Liver (tissue), 9 donors: ENCODE data around the gene ANKRD44. TPM values are rescaled to one million over a fixed set of nuclear protein-coding genes. Genes with fewer than 3 reads are reported as not detected.

Experiments
- DNase-seq: peaks from one replicate; pipeline ENCODE4 v3.0.0-alpha.2; 2017; ENCODE audit warnings: low spot score
- H3K27ac ChIP-seq, 2 donors: one replicate each; pipeline ENCODE4 v1.7.0; 2013; ENCODE audit warnings: inconsistent platforms in 2 of 2, low read length in 2 of 2, control low read depth in 1 of 2, low read depth in 1 of 2, mild to moderate bottlenecking in 1 of 2
- H3K27me3 ChIP-seq, 4 donors: one replicate each; pipeline versions ENCODE4 v1.6.1 to v1.7.0; 2013; ENCODE audit warnings: low read length in 3 of 4, inconsistent platforms in 1 of 4, mild to moderate bottlenecking in 1 of 4, moderate library complexity in 1 of 4; ENCODE audit not compliant: control insufficient read depth in 4 of 4, insufficient read depth in 4 of 4
- H3K36me3 ChIP-seq, 4 donors: one replicate each; pipeline versions ENCODE4 v1.6.1 to v1.7.0; 2013; ENCODE audit warnings: low read length in 3 of 4, mild to moderate bottlenecking in 3 of 4, low read depth in 1 of 4, moderate library complexity in 1 of 4; ENCODE audit not compliant: control insufficient read depth in 4 of 4, insufficient read depth in 3 of 4
- H3K4me1 ChIP-seq, 4 donors: one replicate each; pipeline versions ENCODE4 v1.6.1 to v1.7.0; 2013; ENCODE audit warnings: low read length in 3 of 4, mild to moderate bottlenecking in 3 of 4, moderate library complexity in 1 of 4; ENCODE audit not compliant: control insufficient read depth in 4 of 4, insufficient read depth in 4 of 4
- H3K4me3 ChIP-seq, 3 donors: one replicate each; pipeline versions ENCODE4 v1.6.1 to v1.7.0; 2013; ENCODE audit warnings: low read length in 3 of 3, control low read depth in 1 of 3, low read depth in 1 of 3, mild to moderate bottlenecking in 1 of 3
- H3K9ac ChIP-seq, 2 donors: one replicate each; pipeline ENCODE4 v1.7.0; 2013; ENCODE audit warnings: low read length in 2 of 2, mild to moderate bottlenecking in 2 of 2, moderate library complexity in 2 of 2, control low read depth in 1 of 2, low read depth in 1 of 2
- H3K9me3 ChIP-seq, 4 donors: one replicate each; pipeline versions ENCODE4 v1.6.1 to v1.7.0; 2013; ENCODE audit warnings: low read length in 3 of 4; ENCODE audit not compliant: control insufficient read depth in 4 of 4
- CTCF ChIP-seq: fragments of 150-350 bp; IDR thresholded peaks from 2 replicates; pipeline ENCODE4 v1.5.1; 2017; ENCODE audit warnings: improper control_type of control experiment, low read depth, low read length; ENCODE audit not compliant: missing input control
- FOXA2 ChIP-seq: IDR thresholded peaks from 2 replicates; pipeline ENCODE4 v1.6.1; 2016; ENCODE audit warnings: antibody characterized with exemption
- GABPA ChIP-seq, 2 donors: IDR thresholded peaks in 1 of 2; conservative IDR thresholded peaks in 1 of 2; 2 replicates each; pipeline ENCODE4 v1.6.1; 2016; ENCODE audit warnings: antibody characterized with exemption in 2 of 2, mild to moderate bottlenecking in 1 of 2, moderate library complexity in 1 of 2
- HNF4A ChIP-seq, 2 donors: conservative IDR thresholded peaks; 2 replicates each; pipeline ENCODE4 v1.6.1; 2016; ENCODE audit warnings: antibody characterized with exemption in 2 of 2, mild to moderate bottlenecking in 2 of 2
- HNF4G ChIP-seq: IDR thresholded peaks from 2 replicates; pipeline ENCODE4 v1.6.1; 2016; ENCODE audit warnings: antibody characterized with exemption
- JUND ChIP-seq, 2 donors: IDR thresholded peaks; 2 replicates each; pipeline ENCODE4 v1.6.1; 2016; ENCODE audit warnings: antibody characterized with exemption in 2 of 2
- NR2F2 ChIP-seq: IDR thresholded peaks from 2 replicates; pipeline ENCODE4 v1.6.1; 2016; ENCODE audit warnings: antibody characterized with exemption
- RAD21 ChIP-seq, 2 donors: IDR thresholded peaks; 2 replicates each; pipeline ENCODE4 v1.6.1; 2016; ENCODE audit warnings: antibody characterized with exemption in 2 of 2, mild to moderate bottlenecking in 2 of 2
- REST ChIP-seq: IDR thresholded peaks from 2 replicates; pipeline ENCODE4 v1.6.1; 2016; ENCODE audit warnings: antibody characterized with exemption, mild to moderate bottlenecking
- SP1 ChIP-seq: IDR thresholded peaks from 2 replicates; pipeline ENCODE4 v1.6.1; 2018; ENCODE audit warnings: antibody characterized with exemption, mild to moderate bottlenecking
- TAF1 ChIP-seq: conservative IDR thresholded peaks from 2 replicates; pipeline ENCODE4 v1.6.1; 2016; ENCODE audit warnings: antibody characterized with exemption, mild to moderate bottlenecking
- YY1 ChIP-seq: IDR thresholded peaks from 2 replicates; pipeline ENCODE4 v1.6.1; 2016; ENCODE audit warnings: antibody characterized with exemption, mild to moderate bottlenecking
- WGBS: extraction: QIAGEN DNeasy Blood & Tissue Kit; methylation state at CpG from one replicate; pipeline ENCODE4 v1.1.7; 2013; 5-methylcytosine and 5-hydroxymethylcytosine counted together
- polyA plus RNA-seq, 2 donors: library from polyadenylated mRNA; stranded (reverse) in 1 of 2; unstranded in 1 of 2; fragments of 200-250 nt in 1 of 2; fragments of >200 nt in 1 of 2; fragmentation: Nextera tagmentation in 1 of 2; extraction: Ambion mirVana in 1 of 2; gene quantifications; one replicate each; pipeline versions ENCODE4 v1.2.1 to v1.2.3, GENCODE V29; 2013 to 2015
- total RNA-seq, 2 donors: library from RNA; depleted of rRNA; stranded (reverse); fragments of >200 nt; gene quantifications; one replicate each; pipeline ENCODE4 v1.2.3, GENCODE V29; 2014
- TF ChIP-seq, protein P1 (sequence below): IDR thresholded peaks from 2 replicates; pipeline ENCODE4 v1.6.1; 2016; ENCODE audit warnings: antibody characterized with exemption
- TF ChIP-seq, protein P2 (sequence below): IDR thresholded peaks from 2 replicates; pipeline ENCODE4 v1.6.1; 2016; ENCODE audit warnings: antibody characterized with exemption
- TF ChIP-seq, protein P3 (sequence below): IDR thresholded peaks from 2 replicates; pipeline ENCODE4 v1.6.1; 2016; ENCODE audit warnings: antibody characterized with exemption
- donor health status: healthy.
- donor health status: healthy.
- donor health status: healthy.
- donor health status: healthy.
- donor health status: healthy.

The ANKRD44 gene
- total and polyA plus RNA-seq, 4 donors = 3.8 to 18.2 (median 6.8) TPM

DNA sequence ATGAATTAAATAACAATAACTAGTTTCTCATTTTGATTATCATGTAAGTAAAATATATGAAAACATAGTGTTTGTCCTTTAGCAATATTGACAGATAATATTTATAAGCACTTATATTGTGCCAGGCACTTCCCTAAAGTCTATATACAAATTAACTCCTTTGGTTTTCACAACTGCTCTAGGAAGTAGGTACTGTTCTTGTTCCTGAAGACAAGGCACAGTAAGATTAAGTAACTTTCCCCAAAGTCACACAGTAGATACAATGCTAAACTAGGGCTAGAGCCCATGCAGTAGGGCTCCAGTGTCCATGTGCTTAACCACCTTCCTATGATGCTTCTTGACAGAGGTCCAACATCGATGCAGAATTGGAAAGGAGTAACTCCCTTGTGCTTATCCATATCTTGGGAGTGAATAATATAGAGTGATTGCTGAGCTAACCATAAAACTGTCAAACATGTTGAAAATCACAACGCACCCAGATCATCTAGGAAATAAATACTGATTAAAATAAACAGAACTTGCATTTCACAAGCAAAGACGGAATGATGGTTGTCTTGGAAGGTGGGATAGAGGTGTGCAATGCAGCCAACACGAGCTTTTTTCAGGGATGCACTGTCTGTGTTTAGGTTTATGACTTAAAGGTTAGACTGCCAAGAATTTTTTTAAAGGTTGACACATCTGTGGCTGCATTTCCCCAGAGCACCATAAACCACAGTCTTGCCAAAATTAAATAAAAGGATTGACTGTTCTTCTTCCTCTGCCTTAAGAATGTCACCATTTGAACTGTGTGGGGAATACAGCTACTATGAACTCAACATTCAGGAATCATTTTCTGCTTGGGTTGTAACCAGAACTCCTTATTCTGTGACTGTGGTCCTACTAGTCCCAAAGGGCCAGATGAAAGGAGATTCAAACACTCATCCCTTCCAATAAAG lies 80.8 kb downstream of the ANKRD44 start:
- 86% methylated on average over 4 of the region's 4 CpGs for WGBS
- TF ChIP-seq NR2F2 (no peak), CTCF (no peak), JUND (IDR thresholded peaks at IDR 0.05) (no peak), HNF4A (conservative IDR thresholded peaks at IDR 0.05) (no peak), YY1 (no peak), TAF1 (no peak), SP1 (no peak), GABPA (IDR thresholded peaks at IDR 0.05 in 1 of 2, conservative IDR thresholded peaks at IDR 0.05 in 1 of 2) (no peak), FOXA2 (no peak), HNF4G (no peak), RAD21 (IDR thresholded peaks at IDR 0.05) (no peak)
- TF ChIP-seq, protein P1, sequence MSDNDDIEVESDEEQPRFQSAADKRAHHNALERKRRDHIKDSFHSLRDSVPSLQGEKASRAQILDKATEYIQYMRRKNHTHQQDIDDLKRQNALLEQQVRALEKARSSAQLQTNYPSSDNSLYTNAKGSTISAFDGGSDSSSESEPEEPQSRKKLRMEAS = no peak
- TF ChIP-seq, protein P2, sequence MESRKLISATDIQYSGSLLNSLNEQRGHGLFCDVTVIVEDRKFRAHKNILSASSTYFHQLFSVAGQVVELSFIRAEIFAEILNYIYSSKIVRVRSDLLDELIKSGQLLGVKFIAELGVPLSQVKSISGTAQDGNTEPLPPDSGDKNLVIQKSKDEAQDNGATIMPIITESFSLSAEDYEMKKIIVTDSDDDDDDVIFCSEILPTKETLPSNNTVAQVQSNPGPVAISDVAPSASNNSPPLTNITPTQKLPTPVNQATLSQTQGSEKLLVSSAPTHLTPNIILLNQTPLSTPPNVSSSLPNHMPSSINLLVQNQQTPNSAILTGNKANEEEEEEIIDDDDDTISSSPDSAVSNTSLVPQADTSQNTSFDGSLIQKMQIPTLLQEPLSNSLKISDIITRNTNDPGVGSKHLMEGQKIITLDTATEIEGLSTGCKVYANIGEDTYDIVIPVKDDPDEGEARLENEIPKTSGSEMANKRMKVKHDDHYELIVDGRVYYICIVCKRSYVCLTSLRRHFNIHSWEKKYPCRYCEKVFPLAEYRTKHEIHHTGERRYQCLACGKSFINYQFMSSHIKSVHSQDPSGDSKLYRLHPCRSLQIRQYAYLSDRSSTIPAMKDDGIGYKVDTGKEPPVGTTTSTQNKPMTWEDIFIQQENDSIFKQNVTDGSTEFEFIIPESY = no peak
- TF ChIP-seq, protein P3, sequence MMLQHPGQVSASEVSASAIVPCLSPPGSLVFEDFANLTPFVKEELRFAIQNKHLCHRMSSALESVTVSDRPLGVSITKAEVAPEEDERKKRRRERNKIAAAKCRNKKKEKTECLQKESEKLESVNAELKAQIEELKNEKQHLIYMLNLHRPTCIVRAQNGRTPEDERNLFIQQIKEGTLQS = no peak
- Histone ChIP-seq H3K9ac (no peak overlapping the region), H3K27me3 (no peaks in the 10 kb centered on the region), H3K36me3 (no peaks in the 10 kb centered on the region), H3K4me1 (no peaks in the 10 kb centered on the region), H3K4me3 (no peak overlapping the region), H3K9me3 (no peaks in the 10 kb centered on the region), H3K27ac (no peak overlapping the region)
- DNase-seq = no peak

- H3K27ac ChIP-seq = no peak overlapping the region
- peaks cover 0 to 2% (median 0%) of the 10 kb centered on the region in 4 donors for H3K4me1 ChIP-seq
- H3K4me3 ChIP-seq = no peak overlapping the region
- no peak overlapping the region for H3K9ac ChIP-seq
- TF ChIP-seq, protein P1 = no peak
- TF ChIP-seq GABPA (IDR thresholded peaks at IDR 0.05 in 1 of 2, conservative IDR thresholded peaks at IDR 0.05 in 1 of 2) (no peak), REST (no peak)
- H3K9me3 ChIP-seq = no peaks in the 10 kb centered on the region
- WGBS = 96% methylated on average over 2 of the region's 2 CpGs
- no peak for DNase-seq
- no peaks in the 10 kb centered on the region for H3K36me3 ChIP-seq
- H3K27me3 ChIP-seq = no peaks in the 10 kb centered on the region
These were observed 87.1 kb downstream of the ANKRD44 start for GRCh38 chr2:197223451-197223850.
